Renal cortex interstitium (tissue), 11 donors: ENCODE data around the gene CMTM2. TPM values are rescaled to one million over a fixed set of nuclear protein-coding genes. Genes with fewer than 3 reads are reported as not detected.
"Not testable (repeated sequence)": the region's sequence is repeated elsewhere in the genome, so short reads cannot be mapped to it uniquely, and the experiment has no call there.

Source experiments
- DNase-seq, 11 donors: peaks; one replicate each; pipeline ENCODE4 v3.0.0-alpha.2; 2013; ENCODE audit warnings: low read depth in 9 of 11, low spot score in 4 of 11; ENCODE audit errors: extremely low read depth in 1 of 11
- polyA plus RNA-seq, 3 donors: library from polyadenylated mRNA; unstranded; fragments of 120-200 nt; gene quantifications; one replicate each; pipeline ENCODE4 v1.2.1, GENCODE V29; 2013; ENCODE audit not compliant: insufficient read length in 3 of 3

The CMTM2 gene
- polyA plus RNA-seq, 3 donors: 0.33 to 0.52 (median 0.39) TPM

GRCh38 chr16:66601471-66601870 lies 22.2 kb downstream of the CMTM2 start:
- DNase-seq: no peak

- peak in 8 of 11 donors; percentile 32 to 68 (median 56) for DNase-seq
Measured at GRCh38 chr16:66603537-66604375, 24.5 kb downstream of the CMTM2 start.

GRCh38 chr16:66604376-66605176 lies 25.3 kb downstream of the CMTM2 start, which contains the start of gene CMTM3:
TSS of gene CMTM3 (plus strand) at chr16:66604704. CDS start at chr16:66604806, 102 bp downstream.
- DNase-seq: peak in 8 of 11 donors; percentile 55 to 71 (median 62)

- DNase-seq: peak in 4 of 11 donors; percentile 24 to 51 (median 46)
Measured at GRCh38 chr16:66605177-66605978, 26.1 kb downstream of the CMTM2 start.

- DNase-seq: no peak
Measured at GRCh38 chr16:66605979-66606751, 26.9 kb downstream of the CMTM2 start.

- peak in 10 of 11 donors; percentile 67 to 86 (median 76) for DNase-seq
Measured at GRCh38 chr16:66608241-66609138, 29.2 kb downstream of the CMTM2 start.

GRCh38 chr16:66609139-66609510 lies 29.9 kb downstream of the CMTM2 start:
- DNase-seq: no peak

GRCh38 chr16:66610111-66610820 lies 31.0 kb downstream of the CMTM2 start:
- DNase-seq: no peak

- not testable (repeated sequence) for DNase-seq
Measured at GRCh38 chr16:66611911-66612310, 32.6 kb downstream of the CMTM2 start.

GRCh38 chr16:66612422-66612821 lies 33.2 kb downstream of the CMTM2 start:
- no peak for DNase-seq

- no peak for DNase-seq
Measured at GRCh38 chr16:66614161-66614802, 35.0 kb downstream of the CMTM2 start.

- no peak for DNase-seq
Measured at GRCh38 chr16:66616169-66616568, 36.9 kb downstream of the CMTM2 start.

- DNase-seq: no peak
Measured at GRCh38 chr16:66616592-66616991, 37.3 kb downstream of the CMTM2 start.

GRCh38 chr16:66617010-66617434 lies 37.8 kb downstream of the CMTM2 start:
- DNase-seq: no peak

- no peak for DNase-seq
Measured at GRCh38 chr16:66617728-66618127, 38.5 kb downstream of the CMTM2 start.

- DNase-seq: no peak
Measured at GRCh38 chr16:66618588-66619375, 39.5 kb downstream of the CMTM2 start.
